HG03432 (cell line): Measurements from ENCODE around the gene IFITM2.
"Not testable (repeated sequence)": the region's sequence is repeated elsewhere in the genome, so short reads cannot be mapped to it uniquely, and the experiment has no call there.

Experiments used
- ATAC-seq: cut with Tn5 transposase; IDR thresholded peaks from one replicate; pipeline ENCODE4 v1.9.1; 2021; ENCODE audit warnings: mild to moderate bottlenecking, moderate library complexity; ENCODE audit not compliant: unreplicated experiment

IFITM2 gene

DNA sequence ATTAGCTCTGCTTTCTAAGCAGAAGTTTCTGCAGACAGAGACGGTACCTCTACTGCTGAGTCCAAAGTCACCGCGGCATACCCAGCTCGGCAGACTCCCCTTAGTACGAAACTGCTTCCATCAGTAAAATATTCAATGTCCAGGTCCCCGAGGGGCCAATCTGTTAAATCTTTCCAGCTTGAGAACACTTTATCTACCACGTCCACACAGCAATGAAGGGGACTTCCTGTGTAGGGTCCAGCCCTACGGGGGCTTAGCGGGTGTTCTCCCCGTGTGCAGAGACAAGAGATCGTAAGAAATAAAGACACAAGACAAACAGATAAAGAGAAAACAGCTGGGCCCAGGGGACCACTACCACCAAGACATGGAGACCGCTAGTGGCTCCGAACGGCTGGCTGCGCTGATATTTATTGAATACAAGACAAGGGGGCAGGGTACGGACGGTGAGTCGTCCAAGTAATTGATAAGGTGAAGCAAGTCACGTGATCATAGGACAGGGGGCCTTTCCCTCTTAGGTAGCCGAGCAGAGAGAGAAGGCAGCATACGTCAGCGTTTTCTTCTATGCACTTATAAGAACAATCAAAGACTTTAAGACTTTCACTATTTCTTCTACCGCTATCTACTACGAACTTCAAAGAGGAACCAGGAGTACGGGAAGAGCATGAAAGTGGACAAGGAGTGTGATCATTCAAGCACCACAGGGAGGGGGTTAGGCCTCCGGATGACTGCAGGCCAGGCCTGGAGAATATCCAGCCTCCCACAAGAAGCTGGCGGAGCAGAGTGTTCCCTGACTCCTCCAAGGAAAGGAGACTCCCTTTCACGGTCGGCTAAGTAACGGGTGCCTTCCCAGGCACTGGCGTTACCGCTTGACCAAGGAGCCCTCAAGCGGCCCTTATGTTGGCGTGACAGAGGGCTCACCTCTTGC, 17.2 kb downstream of the IFITM2 start:
- ATAC-seq, result not testable (repeated sequence)

DNA sequence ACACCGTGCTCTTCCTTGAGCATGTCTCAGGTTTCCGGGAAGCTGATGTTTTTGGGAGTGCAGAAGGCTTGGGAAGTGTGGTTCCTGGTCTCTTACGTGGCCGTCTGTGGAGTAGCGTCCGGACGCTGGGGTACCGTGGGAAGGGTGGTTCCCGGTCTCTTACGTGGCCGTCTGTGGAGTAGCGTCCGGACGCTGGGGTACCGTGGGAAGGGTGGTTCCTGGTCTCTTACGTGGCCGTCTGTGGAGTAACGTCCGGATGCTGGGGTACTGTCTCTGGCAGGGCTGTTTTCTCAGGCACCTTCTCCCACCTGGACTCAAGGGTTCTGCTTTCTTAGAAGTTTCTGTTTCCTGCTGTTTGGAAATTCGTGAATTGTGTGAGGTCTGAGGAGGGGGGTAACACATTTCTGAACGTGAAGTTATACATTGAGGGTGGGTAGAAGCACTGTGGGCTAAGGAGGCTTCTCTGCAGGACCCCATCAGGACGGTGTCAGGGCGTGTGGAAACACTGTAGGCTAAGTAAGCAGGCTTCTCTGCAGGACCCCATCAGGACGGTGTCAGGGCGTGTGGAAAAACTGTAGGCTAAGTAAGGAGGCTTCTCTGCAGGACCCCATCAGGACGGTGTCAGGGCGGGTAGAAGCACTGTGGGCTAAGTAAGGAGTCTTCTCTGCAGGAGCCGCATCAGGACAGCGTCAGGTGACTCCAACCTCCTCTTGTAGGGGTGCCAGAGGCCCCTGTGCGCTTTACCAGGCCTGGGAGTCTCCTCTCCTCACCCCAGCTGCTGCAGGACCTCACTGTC, 18.4 kb downstream of the IFITM2 start:
- ATAC-seq, result no peak

DNA sequence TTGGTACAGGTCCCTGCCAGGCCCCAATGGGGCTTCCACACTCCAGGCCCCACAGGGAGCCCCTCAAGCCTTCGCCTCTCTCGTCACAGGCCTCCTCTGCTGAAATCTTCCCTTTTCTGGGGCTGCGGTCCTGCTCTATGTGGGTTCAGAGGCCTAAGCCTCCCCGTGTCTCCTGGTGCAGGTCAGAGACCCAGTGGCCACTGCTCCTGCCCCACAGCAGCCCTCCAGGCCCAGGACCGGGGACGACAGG, 18.9 kb downstream of the IFITM2 start:
- ATAC-seq, result no peak

DNA sequence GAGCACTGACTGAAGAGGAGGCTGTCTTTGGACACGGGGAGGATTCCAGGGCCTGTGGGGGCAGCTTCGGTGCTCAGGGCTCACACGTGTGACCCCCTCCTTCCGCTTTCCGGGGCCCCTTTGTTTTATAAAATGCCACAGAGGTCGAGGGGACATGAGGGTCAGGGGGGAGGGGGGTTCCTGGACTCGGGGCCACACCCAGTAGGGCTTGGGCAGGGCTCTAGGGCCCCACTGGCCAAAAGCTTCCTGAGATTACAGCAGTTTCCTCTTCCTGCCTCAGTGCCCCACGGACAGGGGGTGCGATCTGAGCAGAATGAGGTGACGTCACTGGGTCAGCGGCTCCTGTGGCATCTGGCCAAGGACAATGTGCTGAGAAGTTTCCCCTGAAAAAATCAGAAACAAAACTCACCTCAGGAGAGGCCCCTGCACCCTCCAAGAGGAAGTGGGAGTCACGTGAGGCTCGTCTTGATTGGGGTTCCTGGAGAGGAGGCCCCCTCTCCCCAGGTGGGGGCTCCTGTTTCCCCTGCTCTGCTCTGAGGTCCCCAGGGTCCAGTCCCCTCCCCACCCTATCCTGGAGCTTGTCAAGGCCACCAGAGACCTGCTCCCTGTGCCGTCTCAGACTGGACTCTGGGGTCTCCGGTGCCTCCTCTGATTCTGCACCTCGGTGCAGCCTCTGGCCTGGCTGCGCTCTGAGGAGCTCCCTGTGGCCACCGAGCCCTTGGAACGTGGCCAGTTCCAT, 19.4 kb downstream of the IFITM2 start:
- peak; percentile 58 for ATAC-seq

DNA sequence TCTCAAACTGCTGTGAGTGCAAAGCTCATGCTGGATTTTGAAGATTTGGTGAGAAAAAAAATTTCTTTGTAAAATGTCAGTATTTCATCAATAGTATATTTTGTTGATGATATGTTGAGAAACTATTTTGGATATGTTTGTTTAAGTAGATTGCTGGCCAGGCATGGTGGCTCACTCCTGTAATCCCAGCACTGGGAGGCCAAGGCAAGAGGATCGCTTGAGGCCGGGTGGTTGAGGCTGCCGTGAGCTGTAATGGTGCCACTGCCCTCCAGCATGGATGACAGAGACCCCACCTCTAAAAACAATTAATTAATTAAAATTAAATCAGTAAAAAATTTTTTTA, 19.9 kb downstream of the IFITM2 start:
- ATAC-seq, result no peak

DNA sequence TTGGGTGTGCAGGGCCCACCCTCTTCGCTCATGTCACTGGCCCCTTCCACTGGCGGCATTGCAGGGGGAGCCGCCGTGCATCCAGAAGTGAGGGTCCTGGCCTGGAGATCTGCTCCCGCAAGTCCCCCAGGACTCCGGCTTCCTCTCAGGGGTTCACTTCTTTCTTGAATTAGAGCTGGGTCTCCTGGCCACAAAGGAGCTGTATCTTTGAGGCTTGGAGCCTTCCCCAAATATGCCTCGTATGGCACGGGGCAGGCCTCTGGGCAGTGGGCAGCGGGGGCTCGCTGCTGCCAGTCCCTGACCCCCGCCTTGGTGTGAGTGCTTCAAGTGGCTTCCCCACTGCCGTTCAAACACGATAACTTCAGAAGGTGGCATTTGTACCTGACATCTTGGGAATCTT, 20.4 kb downstream of the IFITM2 start:
- ATAC-seq, result no peak

DNA sequence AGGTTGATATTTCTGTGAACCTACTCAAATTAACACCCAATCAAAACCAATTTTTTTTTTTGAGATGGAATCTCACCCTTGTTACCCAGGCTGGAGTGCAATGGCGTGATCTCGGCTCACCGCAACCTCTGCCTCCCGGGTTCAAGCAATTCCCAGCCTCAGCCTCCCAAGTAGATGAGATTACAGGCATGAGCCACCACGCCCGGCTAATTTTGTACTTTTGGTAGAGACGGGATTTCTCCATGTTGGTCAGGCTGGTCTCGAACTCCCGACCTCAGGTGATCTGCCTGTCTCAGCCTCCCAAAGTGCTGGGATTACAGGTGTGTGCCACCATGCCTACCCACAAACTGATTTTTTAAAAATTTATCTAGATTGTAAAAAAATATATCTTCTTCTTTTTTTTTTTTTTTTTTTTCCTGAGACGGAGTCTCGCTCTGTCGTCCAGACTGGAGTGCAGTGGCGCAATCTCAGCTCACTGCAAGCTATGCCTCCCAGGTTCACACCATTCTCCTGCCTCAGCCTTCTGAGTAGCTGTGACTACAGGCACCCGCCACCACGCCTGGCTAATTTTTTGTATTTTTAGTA, 21.0 kb downstream of the IFITM2 start:
- not testable (repeated sequence) for ATAC-seq

DNA sequence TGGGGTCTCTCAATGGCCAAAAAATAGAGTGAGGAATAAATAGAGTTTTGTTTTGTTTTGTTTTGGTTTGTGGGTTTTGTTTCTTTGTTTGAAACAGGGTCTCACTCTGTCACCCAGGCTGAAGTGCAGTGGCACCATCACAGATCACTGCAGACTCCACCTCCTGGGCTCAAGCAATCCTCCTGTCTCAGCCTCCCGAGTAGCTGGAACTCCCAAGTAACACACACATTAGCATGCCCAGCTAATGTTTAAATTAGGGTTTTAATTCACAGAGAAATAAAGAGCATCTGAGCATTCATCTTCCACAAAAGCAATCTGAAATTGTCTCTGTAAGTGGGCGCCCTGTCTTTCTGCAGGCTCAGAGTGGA, 22.3 kb downstream of the IFITM2 start:
- no peak for ATAC-seq

DNA sequence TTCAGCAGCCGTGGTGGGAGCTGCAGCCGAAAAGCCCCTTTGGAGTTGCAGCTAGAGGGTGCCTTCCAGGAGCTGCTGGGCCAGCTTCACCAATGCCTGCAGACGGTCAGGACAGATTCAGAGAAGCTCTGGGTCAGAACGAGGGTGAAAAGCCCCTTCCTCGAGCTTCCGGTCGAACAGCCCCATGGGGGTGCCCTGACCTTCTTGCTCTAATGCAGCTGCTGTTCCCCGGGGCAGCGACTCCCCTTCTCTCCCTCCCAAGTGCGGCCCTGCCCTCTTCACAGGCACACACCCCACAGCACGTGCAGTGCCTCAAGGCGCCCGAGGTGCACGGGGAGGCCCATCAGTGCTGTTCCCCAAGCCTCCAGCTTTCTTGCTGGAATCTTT, 22.7 kb downstream of the IFITM2 start:
- ATAC-seq, result no peak

DNA sequence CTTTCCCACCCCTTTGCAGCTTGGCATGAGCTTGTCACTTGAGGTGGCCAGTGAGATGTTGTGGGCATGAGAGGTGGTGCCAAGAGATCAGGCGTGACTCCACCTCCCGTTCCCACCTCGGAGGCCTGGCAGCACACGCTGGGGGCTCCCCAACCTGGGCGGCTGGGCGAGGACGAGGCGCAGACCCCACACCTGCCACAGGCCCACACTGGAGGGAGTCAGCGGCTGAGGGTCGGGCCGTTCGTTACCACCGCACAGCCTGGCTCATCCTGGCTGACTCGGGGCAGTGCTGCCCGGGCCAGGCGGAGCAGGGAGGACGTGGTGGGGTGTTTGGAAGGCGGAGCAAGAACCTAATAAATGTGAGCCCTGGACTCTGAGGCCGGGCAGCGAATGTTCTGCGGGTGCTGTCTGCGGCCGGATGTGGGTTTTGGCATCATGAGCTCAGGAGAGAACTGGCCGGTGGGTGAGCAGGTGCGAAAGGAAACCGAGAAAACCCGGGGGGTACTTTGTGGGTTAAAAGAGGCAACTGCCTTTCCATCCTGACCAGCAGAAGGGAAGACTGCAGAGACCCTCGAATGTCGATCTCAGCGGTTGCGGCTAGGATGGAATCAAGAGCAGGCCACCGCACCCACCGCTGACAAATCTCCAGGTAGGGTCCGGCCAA, 23.2 kb downstream of the IFITM2 start:
- peak; percentile 37 for ATAC-seq

DNA sequence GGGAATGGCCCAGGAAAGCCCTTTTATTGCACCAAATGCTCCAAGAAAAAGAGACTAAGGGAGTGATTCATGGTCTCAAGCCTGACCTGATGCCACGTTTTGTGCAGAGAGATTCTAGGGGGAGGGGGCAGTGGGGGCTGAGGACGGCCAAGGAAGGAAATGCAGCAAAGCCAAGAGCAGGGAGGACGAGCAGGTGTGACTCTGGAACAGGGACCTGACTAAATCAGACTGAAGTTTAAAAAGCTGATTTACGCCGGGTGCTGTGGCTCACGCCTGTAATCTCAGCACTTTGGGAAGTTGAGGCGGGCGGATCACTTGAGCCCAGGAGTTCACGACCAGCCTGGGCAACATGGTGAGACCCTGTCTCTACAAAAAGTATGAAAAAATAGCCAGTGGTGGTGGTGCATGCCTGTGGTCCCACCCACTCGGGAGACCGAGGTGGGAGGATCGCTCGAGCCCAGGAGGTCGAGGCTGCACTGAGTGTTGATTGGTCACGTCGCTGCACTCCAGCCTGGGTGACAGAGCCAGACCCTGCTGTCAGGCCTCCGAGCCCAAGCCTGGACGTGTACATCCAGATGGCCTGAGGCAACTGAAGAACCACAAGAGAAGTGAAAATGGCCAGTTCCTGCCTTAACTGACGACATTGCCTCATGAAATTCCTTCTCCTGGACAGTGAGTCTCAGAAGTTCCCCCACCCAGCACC, 23.9 kb downstream of the IFITM2 start:
- ATAC-seq, result no peak

DNA sequence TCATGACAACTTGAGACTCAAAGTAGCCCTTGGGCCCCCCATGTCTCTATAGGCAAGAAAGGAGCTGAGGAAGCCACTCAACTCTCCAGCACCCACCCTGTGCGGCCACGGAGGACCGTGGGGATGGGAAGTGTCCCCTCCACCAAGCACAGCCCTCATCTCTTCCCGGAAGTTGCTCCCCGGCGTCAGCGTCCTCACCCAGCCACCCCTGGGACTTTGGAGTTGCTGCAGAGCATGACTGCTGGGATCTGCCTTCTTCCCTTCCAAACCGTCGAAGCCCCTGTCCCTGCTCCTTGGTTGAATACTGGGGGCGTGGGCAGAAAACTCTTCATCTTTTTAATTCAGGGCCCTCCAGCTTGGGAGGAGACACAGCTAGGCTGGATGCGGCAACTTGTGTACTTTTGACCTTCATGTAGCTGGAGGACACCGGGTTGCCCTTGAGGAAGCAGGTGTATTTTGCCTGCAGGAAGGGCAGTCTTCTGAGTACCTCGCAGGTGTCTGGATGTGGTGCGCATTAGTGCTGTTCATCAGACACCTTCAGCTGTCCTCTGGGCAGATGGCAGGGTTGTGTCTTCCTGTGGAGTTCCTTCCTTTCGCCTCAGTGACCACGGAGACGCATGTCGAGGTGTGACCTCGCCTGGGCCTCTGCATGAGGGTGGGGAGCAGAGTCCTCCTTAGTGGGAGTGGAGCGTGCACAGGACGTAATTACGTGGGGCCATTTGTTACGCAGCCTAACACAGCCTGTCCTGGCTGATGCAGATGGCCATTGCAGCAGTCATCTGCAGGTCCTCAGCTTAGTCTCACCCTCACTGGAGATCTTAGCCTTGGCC, 25.2 kb downstream of the IFITM2 start:
- ATAC-seq, result no peak

DNA sequence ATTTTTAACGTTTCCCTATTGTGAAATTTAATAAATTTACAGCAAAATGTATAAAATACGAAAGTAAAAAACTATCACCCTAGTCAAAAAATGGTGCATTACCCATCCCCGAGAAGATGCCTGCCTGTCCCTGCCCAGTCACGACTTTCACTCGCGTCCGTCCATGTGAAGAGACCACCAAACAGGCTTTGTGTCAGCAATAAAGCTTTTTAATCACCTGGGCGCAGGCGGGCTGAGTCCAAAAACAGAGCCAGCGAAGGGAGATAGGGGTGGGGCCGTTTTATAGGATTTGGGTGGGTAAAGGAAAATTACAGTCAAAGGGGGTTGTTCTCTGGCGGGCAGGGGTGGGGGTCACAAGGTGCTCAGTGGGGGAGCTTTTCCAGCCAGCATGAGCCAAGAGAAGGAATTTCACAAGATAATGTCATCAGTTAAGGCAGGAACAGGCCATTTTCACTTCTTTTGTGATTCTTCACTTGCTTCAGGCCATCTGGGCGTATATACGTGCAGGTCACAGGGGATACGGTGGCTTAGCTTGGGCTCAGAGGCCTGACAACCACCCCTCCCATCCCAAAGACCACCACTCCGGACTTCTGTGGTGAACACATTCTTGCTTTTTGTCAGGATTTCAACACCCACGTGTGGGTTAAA, 26.1 kb downstream of the IFITM2 start:
- ATAC-seq, result not testable (repeated sequence)

DNA sequence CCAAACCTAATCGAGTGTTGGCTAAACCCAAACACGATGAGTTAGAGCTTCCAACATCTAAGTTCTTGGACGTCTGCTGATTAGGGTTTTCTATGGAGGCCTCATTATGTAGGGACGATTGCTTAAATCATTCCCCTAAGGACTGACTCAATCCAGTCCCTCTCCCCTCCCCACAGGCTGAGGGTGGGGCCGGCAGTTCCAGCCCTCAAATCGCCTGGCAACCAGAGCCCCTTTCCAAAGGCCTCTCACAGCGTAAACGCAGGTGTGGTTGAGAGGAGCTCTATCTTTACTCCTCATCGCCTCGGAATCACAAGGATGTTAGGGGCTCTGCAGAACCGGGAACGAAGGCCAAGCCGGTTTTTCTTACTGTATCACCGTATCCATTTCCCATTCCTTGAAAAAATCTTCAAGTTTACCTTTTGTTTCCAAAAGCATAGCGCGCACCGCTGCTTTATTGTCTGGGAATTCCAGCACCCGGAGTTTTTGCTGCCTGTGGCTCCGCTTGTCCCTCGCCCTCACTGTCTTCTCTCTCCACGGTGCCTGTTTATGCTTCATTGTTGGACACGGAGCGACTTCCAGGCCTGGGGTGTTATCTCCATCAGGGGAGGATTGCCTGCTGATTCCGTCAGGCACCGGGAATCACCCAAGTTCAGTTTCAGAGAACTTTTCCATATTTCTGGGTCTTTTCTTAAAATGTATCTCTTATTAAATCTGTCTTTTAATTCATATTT, 26.8 kb downstream of the IFITM2 start:
- ATAC-seq, result no peak

DNA sequence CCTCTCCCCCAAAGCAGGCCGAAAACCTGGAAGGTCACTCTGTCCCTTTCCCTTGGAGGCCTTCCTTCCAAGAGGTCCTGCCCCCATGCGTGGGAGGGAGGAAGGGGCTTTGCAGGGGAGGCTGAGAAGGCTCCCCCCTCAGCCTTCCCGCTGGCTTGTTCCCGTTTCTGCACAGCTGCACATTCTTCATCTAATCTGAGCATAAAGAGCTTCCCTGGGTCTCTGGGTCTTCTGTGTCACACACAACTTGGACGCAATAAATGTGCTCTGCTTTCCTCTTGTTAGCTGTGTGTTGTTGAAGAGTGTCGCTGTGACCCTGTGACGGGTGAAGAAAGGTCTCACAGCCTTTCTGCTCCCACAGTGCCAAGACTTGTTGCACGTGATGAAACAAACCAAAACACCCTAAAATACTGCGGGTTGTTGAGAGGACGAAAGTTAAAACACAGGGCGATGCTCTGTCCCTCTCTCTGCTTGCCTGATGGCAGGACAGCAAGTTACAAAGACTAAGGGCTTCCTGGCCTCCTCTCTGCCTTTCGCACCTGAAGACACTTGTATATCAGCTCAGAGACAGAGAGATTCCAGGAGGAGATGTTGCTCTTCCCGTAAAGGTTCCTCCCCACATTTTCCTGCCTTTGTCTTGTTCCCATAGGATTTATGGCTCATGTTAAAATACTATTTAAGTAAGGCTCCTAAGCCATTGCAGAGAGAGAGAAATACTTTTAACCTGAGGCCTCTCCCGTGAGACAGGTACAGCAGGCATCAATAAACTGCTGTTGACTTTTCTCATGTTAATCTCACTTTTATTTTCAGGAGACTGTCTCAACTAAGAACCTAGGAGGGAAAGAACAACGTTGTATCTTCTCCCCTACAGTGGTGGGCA, 28.4 kb downstream of the IFITM2 start:
- no peak for ATAC-seq

DNA sequence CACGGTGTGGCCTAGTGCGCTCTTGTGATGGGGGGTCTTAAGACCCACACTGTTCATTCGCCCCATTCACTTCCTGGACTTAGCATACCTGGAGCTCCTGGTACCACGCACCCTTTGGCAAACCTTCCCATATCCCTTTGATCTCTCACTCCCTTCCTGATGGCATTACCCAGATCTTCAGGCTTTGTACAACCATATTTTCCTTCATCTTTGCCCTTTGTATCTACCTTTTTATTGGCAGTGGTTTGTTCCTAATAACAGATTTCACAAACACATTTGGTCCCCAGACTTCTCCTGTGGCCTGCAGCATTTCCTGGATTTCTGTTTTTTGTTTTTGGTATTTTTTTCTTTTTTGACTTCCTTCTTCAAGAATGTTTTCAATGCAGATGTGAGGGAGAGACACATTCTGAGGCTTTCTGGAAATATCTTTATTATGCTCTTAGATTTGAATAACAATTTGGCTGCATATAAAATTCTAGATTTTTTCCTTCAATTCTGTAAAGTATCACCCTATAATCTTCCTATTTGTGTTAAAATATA, 29.1 kb downstream of the IFITM2 start:
- no peak for ATAC-seq

DNA sequence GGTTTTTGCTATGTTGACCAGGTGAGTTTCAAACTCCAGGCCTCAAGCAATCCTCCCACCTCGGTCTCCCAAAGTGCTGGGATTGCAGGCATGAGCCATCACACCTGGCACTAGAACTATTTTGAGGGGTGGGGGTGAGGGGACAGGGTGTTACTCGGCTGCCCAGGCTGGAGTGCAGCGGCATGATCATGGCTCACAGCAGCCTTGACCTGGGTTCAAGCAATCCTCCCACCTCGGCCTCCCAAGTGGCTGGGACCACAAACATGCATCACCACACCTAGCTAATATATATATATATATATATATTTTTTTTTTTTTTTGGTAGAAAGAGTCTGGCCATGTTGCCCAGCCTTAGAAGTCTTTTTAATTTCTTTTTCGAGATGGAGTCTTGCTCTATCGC, 30.1 kb downstream of the IFITM2 start:
- no peak for ATAC-seq
